WTC11 (cell line): Measurements from ENCODE around the gene TYW1B. TPM values are rescaled to one million over a fixed set of nuclear protein-coding genes. Genes with fewer than 3 reads are reported as not detected.

ENCODE experiments used
- ATAC-seq: fragments of 200-7000 bp; cut with Tn5 transposase; 2 replicates; pipeline ENCODE4 v1.10.0; 2021; ENCODE audit warnings: mild to moderate bottlenecking, moderate library complexity
- CTCF ChIA-PET: fragments of 300-600 bp; sonication (Branson Sonifier 250); formaldehyde crosslinking; loops from one replicate; lab custom pipeline; 2021; ENCODE audit warnings: antibody characterized with exemption; lab: Charles Lee
- POLR2A ChIA-PET: fragments of 350-600 bp; sonication (Branson Sonifier 250); formaldehyde crosslinking; loops from one replicate; lab custom pipeline; 2021; ENCODE audit warnings: antibody characterized with exemption; lab: Charles Lee
- DNase-seq: peaks from one replicate; pipeline ENCODE4 v3.0.0; 2021; ENCODE audit warnings: low spot score
- H3K27ac Mint-ChIP-seq: 2 replicates; pipeline ENCODE4 v1.8.0; 2021; ENCODE audit warnings: mixed read lengths
- H3K27me3 Mint-ChIP-seq: 2 replicates; pipeline ENCODE4 v1.8.0; 2021; ENCODE audit warnings: low read depth, mild to moderate bottlenecking, moderate library complexity, mixed read lengths
- H3K36me3 Mint-ChIP-seq: 2 replicates; pipeline ENCODE4 v1.8.0; 2021; ENCODE audit warnings: mixed read lengths
- H3K4me1 Mint-ChIP-seq: 2 replicates; pipeline ENCODE4 v1.8.0; 2022; ENCODE audit warnings: mixed read lengths
- H3K4me3 Mint-ChIP-seq: 2 replicates; pipeline ENCODE4 v1.8.0; 2021; ENCODE audit warnings: mild to moderate bottlenecking, moderate library complexity, mixed read lengths
- H3K9me3 Mint-ChIP-seq: 2 replicates; pipeline ENCODE4 v1.8.0; 2021; ENCODE audit warnings: mixed read lengths
- AFF4 ChIP-seq: sonication (generic); formaldehyde crosslinking; IDR thresholded peaks from 2 replicates; pipeline ENCODE4 v1.8.1; 2023; ENCODE audit warnings: mild to moderate bottlenecking, missing genetic modification reagents, borderline replicate concordance
- E2F4 ChIP-seq: sonication (generic); formaldehyde crosslinking; IDR thresholded peaks from 2 replicates; pipeline ENCODE4 v1.8.1; 2022; ENCODE audit warnings: low read depth, mild to moderate bottlenecking, moderate library complexity, missing genetic modification reagents, borderline replicate concordance
- ESRRA ChIP-seq: sonication (generic); formaldehyde crosslinking; IDR thresholded peaks from 2 replicates; pipeline ENCODE4 v1.8.1; 2022; ENCODE audit warnings: mild to moderate bottlenecking, missing genetic modification reagents, borderline replicate concordance
- FOXK1 ChIP-seq: sonication (generic); formaldehyde crosslinking; IDR thresholded peaks from 2 replicates; pipeline ENCODE4 v1.8.0; 2022; ENCODE audit warnings: mild to moderate bottlenecking, moderate library complexity, missing genetic modification reagents
- JUN ChIP-seq: sonication (generic); formaldehyde crosslinking; IDR thresholded peaks from 2 replicates; pipeline ENCODE4 v1.8.0; 2023; ENCODE audit warnings: mild to moderate bottlenecking, missing genetic modification reagents
- MLX ChIP-seq: sonication (generic); formaldehyde crosslinking; IDR thresholded peaks from 2 replicates; pipeline ENCODE4 v1.8.1; 2023; ENCODE audit warnings: mild to moderate bottlenecking, missing genetic modification reagents, moderate library complexity
- NR2C2 ChIP-seq: sonication (generic); formaldehyde crosslinking; IDR thresholded peaks from 2 replicates; pipeline ENCODE4 v1.8.0; 2022; ENCODE audit warnings: mild to moderate bottlenecking, missing genetic modification reagents
- OVOL2 ChIP-seq: fragments of 250-450 bp; sonication (Bioruptor Pico); IDR thresholded peaks from 2 replicates; pipeline ENCODE4 v1.9.0; 2021; ENCODE audit warnings: mild to moderate bottlenecking, borderline replicate concordance
- PREB ChIP-seq: sonication (generic); formaldehyde crosslinking; IDR thresholded peaks from 2 replicates; pipeline ENCODE4 v1.8.1; 2022; ENCODE audit warnings: mild to moderate bottlenecking, missing genetic modification reagents, moderate library complexity, borderline replicate concordance
- PRRX2 ChIP-seq: fragments of 250-450 bp; sonication (Bioruptor Pico); IDR thresholded peaks from 2 replicates; pipeline ENCODE4 v1.8.0; 2021; ENCODE audit warnings: mild to moderate bottlenecking
- RORB ChIP-seq: fragments of 250-450 bp; sonication (Bioruptor Pico); IDR thresholded peaks from 2 replicates; pipeline ENCODE4 v1.9.0; 2021; ENCODE audit warnings: mild to moderate bottlenecking
- SMAD3 ChIP-seq: sonication (generic); formaldehyde crosslinking; IDR thresholded peaks from 2 replicates; pipeline ENCODE4 v1.8.0; 2022; ENCODE audit warnings: missing genetic modification reagents, mild to moderate bottlenecking, borderline replicate concordance
- USF2 ChIP-seq: sonication (generic); formaldehyde crosslinking; IDR thresholded peaks from 2 replicates; pipeline ENCODE4 v1.8.1; 2023; ENCODE audit warnings: mild to moderate bottlenecking, missing genetic modification reagents, moderate library complexity
- ZBTB21 ChIP-seq: sonication (generic); formaldehyde crosslinking; IDR thresholded peaks from 2 replicates; pipeline ENCODE4 v1.8.1; 2023; ENCODE audit warnings: mild to moderate bottlenecking, missing genetic modification reagents, borderline replicate concordance
- ZNF121 ChIP-seq: sonication (generic); formaldehyde crosslinking; IDR thresholded peaks from 2 replicates; pipeline ENCODE4 v1.8.0; 2023; ENCODE audit warnings: missing genetic modification reagents
- ZNF219 ChIP-seq: sonication (generic); formaldehyde crosslinking; IDR thresholded peaks from 2 replicates; pipeline ENCODE4 v1.8.0; 2023; ENCODE audit warnings: missing genetic modification reagents, mild to moderate bottlenecking, borderline replicate concordance
- ZNF416 ChIP-seq: fragments of 250-450 bp; sonication (Bioruptor Pico); IDR thresholded peaks from 2 replicates; pipeline ENCODE4 v1.9.0; 2021; ENCODE audit warnings: mild to moderate bottlenecking, inconsistent platforms
- ZNF532 ChIP-seq: fragments of 250-450 bp; sonication (Bioruptor Pico); IDR thresholded peaks from 2 replicates; pipeline ENCODE4 v1.9.0; 2021; ENCODE audit warnings: mild to moderate bottlenecking, borderline replicate concordance
- ZNF671 ChIP-seq: fragments of 250-450 bp; sonication (Bioruptor Pico); IDR thresholded peaks from 2 replicates; pipeline ENCODE4 v1.8.0; 2021; ENCODE audit warnings: mild to moderate bottlenecking
- total RNA-seq: library from RNA; stranded (reverse); gene quantifications from 3 replicates; pipeline ENCODE4 v1.2.3, GENCODE V29; 2021

Gene TYW1B
- total RNA-seq, 1 experiment from 2014 or later, result 5.7 TPM

GRCh38 chr7:72760602-72761001, 67.4 kb downstream of the TYW1B start:
- POLR2A ChIA-PET, result interaction anchor here (0.6 kb wide), 1 partner anchor 53 kb away, joined by 3 read pairs; no protein-coding TSS in a partner anchor
- ATAC-seq (no peak), DNase-seq (no peak)
- CTCF ChIA-PET, result no interaction called here
- TF ChIP-seq PREB (no peak), ZNF671 (CRISPR knock-in tag) (no peak), JUN (CRISPR knock-in tag) (no peak), NR2C2 (CRISPR knock-in tag) (no peak), USF2 (no peak), OVOL2 (CRISPR knock-in tag) (no peak), ZNF416 (CRISPR knock-in tag) (no peak), FOXK1 (no peak), ZNF532 (CRISPR knock-in tag) (no peak)
- Mint-ChIP-seq H3K36me3 (peaks cover 39% of the 10 kb centered on the region), H3K27me3 (no peaks in the 10 kb centered on the region), H3K27ac (no peak overlapping the region), H3K9me3 (peaks cover 31% of the 10 kb centered on the region), H3K4me1 (no peaks in the 10 kb centered on the region), H3K4me3 (no peak overlapping the region)

- no peaks in the 10 kb centered on the region for H3K4me1 Mint-ChIP-seq
- no peak for TF ChIP-seq ZNF532 (CRISPR knock-in tag)
- TF ChIP-seq MLX (CRISPR knock-in tag), result no peak
- peak; percentile 43; the same call in 1 of the 2 replicates for TF ChIP-seq ZNF121 (CRISPR knock-in tag)
- TF ChIP-seq PRRX2, result no peak
- no peak for TF ChIP-seq RORB (CRISPR knock-in tag)
- no peak for TF ChIP-seq ZNF219 (CRISPR knock-in tag)
- TF ChIP-seq E2F4 (CRISPR knock-in tag), result no peak
- no peak for TF ChIP-seq SMAD3
- no peak for TF ChIP-seq AFF4
- TF ChIP-seq ZBTB21 (CRISPR knock-in tag), result no peak
- TF ChIP-seq ESRRA (CRISPR knock-in tag), result no peak
Observed at GRCh38 chr7:72754312-72754711, 73.7 kb downstream of the TYW1B start.

More at GRCh38 chr7:72754312-72754711, 73.7 kb downstream of the TYW1B start:
- ATAC-seq (no peak), DNase-seq (no peak)
- CTCF ChIA-PET, result no interaction called here
- Mint-ChIP-seq H3K9me3 (peaks cover 15% of the 10 kb centered on the region), H3K27me3 (no peaks in the 10 kb centered on the region), H3K27ac (peak overlapping the region; percentile 36; the same call in 1 of the 2 replicates), H3K36me3 (peaks cover 17% of the 10 kb centered on the region), H3K4me3 (no peak overlapping the region)
- POLR2A ChIA-PET, result no interaction called here
